Adrenal gland (tissue), 12 donors: ENCODE results near the gene SLC4A5. TPM values are rescaled to one million over a fixed set of nuclear protein-coding genes. Genes with fewer than 3 reads are reported as not detected.
"Not testable (repeated sequence)": the region's sequence is repeated elsewhere in the genome, so short reads cannot be mapped to it uniquely, and the experiment has no call there.

ENCODE experiments used
- DNase-seq, 7 donors: peaks; one replicate each; pipeline ENCODE4 v3.0.0-alpha.2; 2019 to 2020
- H3K27ac ChIP-seq, 5 donors: fragments of 200-600 bp; sonication (generic) in 4 of 5; 1 replicate in 3 of 5; 2 replicates in 2 of 5; pipeline versions ENCODE4 v1.5.1 to v1.8.0; 2016 to 2020; ENCODE audit warnings: mild to moderate bottlenecking in 1 of 5
- H3K27me3 ChIP-seq: fragments of 200-600 bp; 2 replicates; pipeline ENCODE4 v1.8.0; 2021
- H3K36me3 ChIP-seq, 2 donors: fragments of 200-600 bp; replicated peaks in 1 of 2; 1 replicate in 1 of 2; 2 replicates in 1 of 2; pipeline versions ENCODE4 v1.5.1 to v1.8.0; 2018 to 2022
- H3K4me1 ChIP-seq, 2 donors: fragments of 200-600 bp; replicated peaks in 1 of 2; 1 replicate in 1 of 2; 2 replicates in 1 of 2; pipeline versions ENCODE4 v1.5.1 to v1.8.0; 2018 to 2021
- H3K4me3 ChIP-seq, 4 donors: fragments of 200-600 bp; sonication (generic) in 3 of 4; one replicate each; pipeline ENCODE4 v1.5.1; 2016 to 2018
- H3K9me3 ChIP-seq, 3 donors: fragments of 200-600 bp; sonication (generic) in 1 of 3; replicated peaks in 1 of 3; 1 replicate in 2 of 3; 2 replicates in 1 of 3; pipeline versions ENCODE4 v1.5.1 to v1.8.0; 2016 to 2021
- CTCF ChIP-seq, 6 experiments: fragments of 450-650 bp in 4 of 6; fragments of 200-600 bp in 2 of 6; sonication (generic) in 1 of 6; IDR thresholded peaks; 1 replicate in 5 of 6; 2 replicates in 1 of 6; pipeline versions ENCODE4 v1.5.1 to v1.8.0; 2016 to 2021; ENCODE audit warnings: antibody characterized with exemption in 6 of 6, mild to moderate bottlenecking in 2 of 6, moderate library complexity in 1 of 6
- POLR2A ChIP-seq, 2 donors: fragments of 450-650 bp; IDR thresholded peaks; one replicate each; pipeline ENCODE4 v1.6.1; 2017; ENCODE audit warnings: antibody characterized with exemption in 2 of 2, mild to moderate bottlenecking in 2 of 2, moderate library complexity in 1 of 2
- WGBS, 4 donors: extraction: QIAGEN DNeasy Blood & Tissue Kit in 2 of 4; methylation state at CpG; one replicate each; pipeline versions ENCODE4 v1.1.5 to v1.1.7; 2013 to 2017; 5-methylcytosine and 5-hydroxymethylcytosine counted together
- intact Hi-C, 2 donors: fragments of 100-400 bp; cut with DNase I; formaldehyde crosslinking; loops; one replicate each; pipeline versions ENCODE4 v1.14.1 to v1.15.0; 2022 to 2023
- polyA plus RNA-seq, 3 donors: library from polyadenylated mRNA; stranded (reverse); fragments of 200-250 nt in 2 of 3; fragments of 350-450 nt in 1 of 3; fragmentation: Illumina TruSeq in 1 of 3; extraction: RNeasy Lipid Tissue Mini Kit (QIAGEN cat#74804) in 1 of 3; gene quantifications; one replicate each; pipeline ENCODE4 v1.2.3, GENCODE V29; 2013 to 2014
- total RNA-seq, 9 donors: library from RNA; depleted of rRNA in 4 of 9; stranded (reverse); fragments of >200 nt in 4 of 9; fragments of 120-200 nt in 1 of 9; fragmentation: NEBNext Ultra II Directional in 1 of 9; extraction: Animal tissue kit (Norgen Biotek cat#: 25700) in 1 of 9; gene quantifications; one replicate each; pipeline versions ENCODE4 v1.1.0 to v1.2.4, GENCODE V29; 2013 to 2023
- donor health status: healthy with polysubstance abuse.
- donor health status: Bipolar disorder and iron deficiency.
- donor health status: DM: yes; HTN: yes; CAD: no.
- donor health status: DM: no; HTN: no; CAD: no.
- donor health status: DM: no; HTN: no; CAD: no.
- donor health status: DM: yes; HTN: yes; CAD: no.

SLC4A5 gene
- total and polyA plus RNA-seq, 12 donors = 0.14 to 2.7 (median 0.74) TPM; not detected in 1

GRCh38 chr2:74221604-74222299, 121.5 kb downstream of the SLC4A5 start:
- WGBS, 4 donors = 93 to 94% (median 93%) methylated on average over 6 of the region's 6 CpGs
- Histone ChIP-seq H3K27me3 (no peaks in the 10 kb centered on the region), H3K27ac (no peak overlapping the region), H3K9me3 (no peaks in the 10 kb centered on the region), H3K36me3 (no peaks in the 10 kb centered on the region), H3K4me3 (no peak overlapping the region), H3K4me1 (no peaks in the 10 kb centered on the region)
- intact Hi-C loops = no loop called here
- no peak for DNase-seq
- TF ChIP-seq CTCF (IDR thresholded peaks at IDR 0.05) (no peak), POLR2A (IDR thresholded peaks at IDR 0.05) (no peak)

- Histone ChIP-seq H3K4me1 (no peaks in the 10 kb centered on the region), H3K27me3 (no peaks in the 10 kb centered on the region), H3K36me3 (no peaks in the 10 kb centered on the region), H3K9me3 (no peaks in the 10 kb centered on the region), H3K4me3 (no peak overlapping the region), H3K27ac (no peak overlapping the region)
- TF ChIP-seq POLR2A (IDR thresholded peaks at IDR 0.05) (no peak), CTCF (IDR thresholded peaks at IDR 0.05) (no peak)
- DNase-seq = no peak
- intact Hi-C loops = no loop called here
- whole genome bisulfite sequencing, 4 donors = 95 to 98% (median 96%) methylated on average over 6 of the region's 6 CpGs
Observed at GRCh38 chr2:74221091-74221490, 122.1 kb downstream of the SLC4A5 start.

- no peak for TF ChIP-seq CTCF (IDR thresholded peaks at IDR 0.05)
- Histone ChIP-seq H3K4me1 (no peaks in the 10 kb centered on the region), H3K4me3 (no peak overlapping the region), H3K36me3 (no peaks in the 10 kb centered on the region), H3K9me3 (no peaks in the 10 kb centered on the region), H3K27me3 (no peaks in the 10 kb centered on the region), H3K27ac (no peak overlapping the region)
- intact Hi-C loops = no loop called here
- no peak for DNase-seq
- WGBS, 4 donors = 88 to 94% (median 89%) methylated on average over 5 of the region's 5 CpGs
Observed at GRCh38 chr2:74219846-74220486, 123.2 kb downstream of the SLC4A5 start.

- no peaks in the 10 kb centered on the region for H3K9me3 ChIP-seq
- H3K4me1 ChIP-seq = no peaks in the 10 kb centered on the region
- intact Hi-C loops = no loop called here
- no peaks in the 10 kb centered on the region for H3K27me3 ChIP-seq
- TF ChIP-seq POLR2A (IDR thresholded peaks at IDR 0.05) = no peak
- no peak for TF ChIP-seq CTCF (IDR thresholded peaks at IDR 0.05)
- H3K36me3 ChIP-seq = peaks cover 0 to 11% of the 10 kb centered on the region in 2 donors
- 71 to 92% (median 81%) methylated on average over 2 of the region's 2 CpGs for WGBS, 4 donors
- H3K4me3 ChIP-seq = no peak overlapping the region
- no peak for DNase-seq
- H3K27ac ChIP-seq = no peak overlapping the region
Observed at GRCh38 chr2:74216642-74217041, 126.6 kb downstream of the SLC4A5 start.

- H3K27ac ChIP-seq, H3K4me3 ChIP-seq, DNase-seq, H3K27me3 ChIP-seq, H3K4me1 ChIP-seq, H3K9me3 ChIP-seq, intact Hi-C loops: not testable (repeated sequence)
- WGBS, 4 donors = 87 to 98% (median 94%) methylated on average over 6 of the region's 6 CpGs
- H3K36me3 ChIP-seq = peaks cover 0 to 11% of the 10 kb centered on the region in 2 donors
Observed at GRCh38 chr2:74215771-74216170, 127.4 kb downstream of the SLC4A5 start.
